Brain microvascular endothelial cell (primary cell): Measurements from ENCODE around the gene FEZF2.

Experiments used
- DNase-seq: peaks from one replicate; pipeline ENCODE4 v3.0.0-alpha.2; 2020
- H3K27ac ChIP-seq: fragments of 250-450 bp; sonication (Bioruptor Pico); 2 replicates; pipeline ENCODE4 v1.5.1; 2020; ENCODE audit warnings: mild to moderate bottlenecking, moderate library complexity
- H3K27me3 ChIP-seq: fragments of 250-450 bp; sonication (Bioruptor Pico); replicated peaks from 2 replicates; pipeline ENCODE4 v1.5.1; 2020; ENCODE audit warnings: mild to moderate bottlenecking
- H3K36me3 ChIP-seq: fragments of 250-450 bp; sonication (Bioruptor Pico); replicated peaks from 2 replicates; pipeline ENCODE4 v1.5.1; 2020; ENCODE audit warnings: mild to moderate bottlenecking
- H3K4me3 ChIP-seq: 2 replicates; pipeline ENCODE4 v1.5.1; 2011; ENCODE audit warnings: low read depth, mild to moderate bottlenecking, control low read depth, low read length, moderate library complexity
- in situ Hi-C: cut with HindIII; loops from 2 replicates; pipeline ENCODE4 v1.10.0; 2017; ENCODE audit warnings: low sequenced_read_pairs, low pct_ligation_motif_present
- TF ChIP-seq, protein P1 (sequence below): IDR thresholded peaks from 2 replicates; pipeline ENCODE4 v1.5.1; 2011; ENCODE audit warnings: low read depth, mild to moderate bottlenecking, moderate library complexity, low read length, control low read depth, inconsistent platforms; ENCODE audit errors: missing control alignments

FEZF2 gene

DNA sequence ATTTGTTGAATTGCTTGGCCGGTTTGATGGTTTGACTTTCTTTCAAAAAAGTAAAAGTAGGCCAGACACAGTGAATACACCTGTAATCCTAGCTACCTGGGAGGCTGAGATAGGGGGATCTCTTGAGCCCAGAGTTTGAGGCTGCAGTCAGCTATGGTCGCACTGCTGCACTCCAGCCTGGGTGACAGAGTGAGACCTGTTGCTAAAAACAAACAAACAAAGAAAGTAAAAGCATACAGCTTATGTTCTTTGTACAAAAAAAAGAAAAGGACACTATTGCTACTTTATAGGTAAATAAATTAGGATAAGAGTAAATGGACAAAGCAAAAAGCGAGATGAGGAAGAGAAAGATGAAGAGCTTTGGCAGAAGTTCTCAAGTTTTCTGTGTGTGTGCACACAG, 13.9 kb upstream of the FEZF2 start:
- in situ Hi-C loops = no loop called here
- H3K36me3 ChIP-seq = no peaks in the 10 kb centered on the region
- no peak overlapping the region for H3K27ac ChIP-seq
- no peak for DNase-seq
- TF ChIP-seq, protein P1, sequence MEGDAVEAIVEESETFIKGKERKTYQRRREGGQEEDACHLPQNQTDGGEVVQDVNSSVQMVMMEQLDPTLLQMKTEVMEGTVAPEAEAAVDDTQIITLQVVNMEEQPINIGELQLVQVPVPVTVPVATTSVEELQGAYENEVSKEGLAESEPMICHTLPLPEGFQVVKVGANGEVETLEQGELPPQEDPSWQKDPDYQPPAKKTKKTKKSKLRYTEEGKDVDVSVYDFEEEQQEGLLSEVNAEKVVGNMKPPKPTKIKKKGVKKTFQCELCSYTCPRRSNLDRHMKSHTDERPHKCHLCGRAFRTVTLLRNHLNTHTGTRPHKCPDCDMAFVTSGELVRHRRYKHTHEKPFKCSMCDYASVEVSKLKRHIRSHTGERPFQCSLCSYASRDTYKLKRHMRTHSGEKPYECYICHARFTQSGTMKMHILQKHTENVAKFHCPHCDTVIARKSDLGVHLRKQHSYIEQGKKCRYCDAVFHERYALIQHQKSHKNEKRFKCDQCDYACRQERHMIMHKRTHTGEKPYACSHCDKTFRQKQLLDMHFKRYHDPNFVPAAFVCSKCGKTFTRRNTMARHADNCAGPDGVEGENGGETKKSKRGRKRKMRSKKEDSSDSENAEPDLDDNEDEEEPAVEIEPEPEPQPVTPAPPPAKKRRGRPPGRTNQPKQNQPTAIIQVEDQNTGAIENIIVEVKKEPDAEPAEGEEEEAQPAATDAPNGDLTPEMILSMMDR = no peak
- no peaks in the 10 kb centered on the region for H3K27me3 ChIP-seq
- no peak overlapping the region for H3K4me3 ChIP-seq

GRCh38 chr3:62379321-62379798, 6.0 kb upstream of the FEZF2 start:
- TF ChIP-seq, protein P1 = no peak
- no peak overlapping the region for H3K27ac ChIP-seq
- H3K27me3 ChIP-seq = peaks cover 67% of the 10 kb centered on the region
- H3K36me3 ChIP-seq = no peaks in the 10 kb centered on the region
- in situ Hi-C loops = no loop called here
- H3K4me3 ChIP-seq = no peak overlapping the region
- DNase-seq = no peak

- H3K27ac ChIP-seq = no peak overlapping the region
- peaks cover 72% of the 10 kb centered on the region for H3K27me3 ChIP-seq
- TF ChIP-seq, protein P1 = no peak
- H3K4me3 ChIP-seq = no peak overlapping the region
- in situ Hi-C loops = no loop called here
- H3K36me3 ChIP-seq = no peaks in the 10 kb centered on the region
- DNase-seq = no peak
Measured at GRCh38 chr3:62378921-62379320, 5.6 kb upstream of the FEZF2 start.

DNA sequence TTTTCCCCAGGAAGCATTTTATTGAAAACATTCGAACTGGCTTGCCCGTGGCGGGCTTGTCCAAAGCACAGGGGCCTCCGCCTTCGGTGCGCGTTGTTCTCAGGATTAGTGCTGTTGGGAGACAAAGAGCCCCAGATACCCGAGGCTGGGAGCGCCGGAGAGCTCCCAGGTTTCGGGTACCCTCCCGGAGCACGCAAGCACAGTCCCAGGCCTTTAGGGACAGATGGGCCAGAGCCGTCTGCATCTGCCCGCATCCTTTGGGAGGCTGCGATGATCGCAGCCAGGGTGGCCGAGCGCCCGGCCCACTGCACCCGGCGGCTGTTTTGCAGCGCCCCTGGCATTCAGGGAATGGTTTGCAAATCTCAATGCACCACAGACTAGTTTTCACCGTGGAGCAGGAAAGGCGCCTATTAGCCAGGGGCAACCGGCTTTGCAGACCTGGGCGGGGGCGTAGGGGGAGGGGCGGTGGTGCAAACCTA, 5.0 kb upstream of the FEZF2 start:
- peaks cover 76% of the 10 kb centered on the region for H3K27me3 ChIP-seq
- in situ Hi-C loops = no loop called here
- TF ChIP-seq, protein P1 = no peak
- no peak overlapping the region for H3K4me3 ChIP-seq
- H3K36me3 ChIP-seq = no peaks in the 10 kb centered on the region
- no peak for DNase-seq
- no peak overlapping the region for H3K27ac ChIP-seq

DNA sequence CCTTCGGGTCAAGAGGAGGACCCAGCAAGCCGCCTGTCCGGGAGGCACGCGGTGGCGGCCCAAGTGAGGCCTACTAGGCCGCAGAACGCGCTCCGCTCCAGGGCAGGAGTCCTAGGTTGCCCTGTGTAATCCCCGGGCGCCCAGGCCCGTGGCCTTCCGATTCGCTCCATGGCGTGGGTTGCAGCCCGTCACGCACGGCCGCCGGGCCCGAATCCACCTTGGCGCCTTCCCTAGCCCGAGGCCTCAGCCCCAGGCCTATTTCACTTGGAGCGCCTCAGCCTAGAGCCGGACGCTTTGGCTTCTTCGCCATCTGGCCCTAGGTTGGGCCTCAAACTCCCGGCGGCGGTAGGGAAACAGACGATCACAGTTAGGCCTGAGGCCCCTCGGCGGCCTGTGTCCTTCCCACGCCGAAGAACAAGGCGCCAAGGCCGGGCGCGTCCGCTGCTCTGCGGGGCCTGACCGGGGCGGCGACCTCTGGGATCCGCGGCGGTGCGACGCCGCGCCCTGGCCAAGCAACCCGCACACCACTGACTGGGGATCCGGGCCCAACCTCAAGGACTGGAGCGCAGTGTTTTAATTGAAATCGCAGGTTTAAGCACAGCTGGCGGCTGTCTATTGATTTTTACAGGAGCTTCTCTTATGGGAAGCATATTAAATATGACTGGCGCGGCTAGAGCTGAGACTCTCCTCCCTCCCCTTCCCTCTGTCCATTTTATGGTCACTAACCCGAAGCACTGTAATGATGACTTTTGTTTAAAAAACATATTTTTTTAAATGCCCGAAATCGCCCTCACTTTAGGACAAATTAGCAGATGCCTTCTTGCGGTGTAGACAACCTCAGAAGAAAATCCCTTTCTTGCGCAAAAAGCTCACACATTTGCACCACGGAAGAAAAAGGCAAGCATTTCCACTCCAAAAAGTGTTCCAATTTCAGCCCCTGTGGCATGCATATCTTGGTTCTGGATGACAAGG, 3.8 kb upstream of the FEZF2 start:
- DNase-seq = no peak
- in situ Hi-C loops = no loop called here
- TF ChIP-seq, protein P1 = no peak
- peaks cover 88% of the 10 kb centered on the region for H3K27me3 ChIP-seq
- H3K27ac ChIP-seq = no peak overlapping the region
- H3K4me3 ChIP-seq = no peak overlapping the region
- H3K36me3 ChIP-seq = no peaks in the 10 kb centered on the region
